OCI-LY3 (cell line): ENCODE measurements around the gene TRERF1.

Experiments used
- CTCF ChIP-seq: fragments of 200-600, 300-600 bp; sonication (generic); IDR thresholded peaks from 2 replicates; pipeline ENCODE4 v1.5.1; 2014; ENCODE audit warnings: antibody characterized with exemption, low read length, low read depth
- EZH2phosphoT487 ChIP-seq: fragments of 200-600 bp; shearing (Covaris generic); IDR thresholded peaks from 2 replicates; pipeline ENCODE4 v1.6.1; 2018; ENCODE audit warnings: antibody characterized with exemption, mixed run types, low read depth

- TF ChIP-seq CTCF (no peak), EZH2phosphoT487 (no peak)
These were observed 109.8 kb downstream of the TRERF1 start for GRCh38 chr6:42341771-42342553.
